HepG2 (cell line): Measurements from ENCODE around the gene MRPS5. TPM values are rescaled to one million over a fixed set of nuclear protein-coding genes. Genes with fewer than 3 reads are reported as not detected.

Experiments
- AGO1 ChIP-seq: fragments of 200-400 bp; formaldehyde crosslinking; IDR thresholded peaks from 2 replicates; pipeline ENCODE4 v1.6.1; 2017; ENCODE audit warnings: mild to moderate bottlenecking, low read depth, low read length, moderate library complexity; ENCODE audit not compliant: poor library complexity, severe bottlenecking
- ATF1 ChIP-seq: IDR thresholded peaks from 2 replicates; pipeline ENCODE4 v1.6.1; 2016; ENCODE audit warnings: mild to moderate bottlenecking, control low read depth
- GFI1 ChIP-seq: sonication (generic); formaldehyde crosslinking; IDR thresholded peaks from 2 replicates; pipeline ENCODE4 v1.5.0; 2020; ENCODE audit warnings: missing genetic modification reagents, mild to moderate bottlenecking, borderline replicate concordance
- PAF1 ChIP-seq: IDR thresholded peaks from 2 replicates; pipeline ENCODE4 v1.6.1; 2016; ENCODE audit warnings: missing genetic modification reagents, missing compliant biosample characterization
- POGZ ChIP-seq: sonication (generic); formaldehyde crosslinking; IDR thresholded peaks from 2 replicates; pipeline ENCODE4 v1.4.0; 2020; ENCODE audit warnings: mild to moderate bottlenecking, missing genetic modification reagents
- SMYD3 ChIP-seq: sonication (generic); formaldehyde crosslinking; IDR thresholded peaks from 2 replicates; pipeline ENCODE4 v1.8.1; 2023; ENCODE audit warnings: mild to moderate bottlenecking, missing genetic modification reagents
- TMF1 ChIP-seq: sonication (generic); formaldehyde crosslinking; IDR thresholded peaks from 2 replicates; pipeline ENCODE4 v1.8.1; 2022; ENCODE audit warnings: low read depth, missing genetic modification reagents
- ZIK1 ChIP-seq: sonication (generic); formaldehyde crosslinking; IDR thresholded peaks from 2 replicates; pipeline ENCODE4 v1.5.0; 2020; ENCODE audit warnings: mild to moderate bottlenecking, low read depth, missing genetic modification reagents, borderline replicate concordance
- ZNF12 ChIP-seq: sonication (generic); formaldehyde crosslinking; IDR thresholded peaks from 2 replicates; pipeline ENCODE4 v1.5.0; 2020; ENCODE audit warnings: missing genetic modification reagents
- ZNF441 ChIP-seq: sonication (generic); formaldehyde crosslinking; IDR thresholded peaks from 2 replicates; pipeline ENCODE4 v1.7.0; 2021; ENCODE audit warnings: missing genetic modification reagents, borderline replicate concordance
- ZNF672 ChIP-seq: sonication (generic); formaldehyde crosslinking; IDR thresholded peaks from 2 replicates; pipeline ENCODE4 v1.8.1; 2022; ENCODE audit warnings: missing genetic modification reagents
- ZNF816 ChIP-seq: sonication (generic); formaldehyde crosslinking; IDR thresholded peaks from 2 replicates; pipeline ENCODE4 v1.8.0; 2022; ENCODE audit warnings: missing genetic modification reagents, mild to moderate bottlenecking, borderline replicate concordance
- ZSCAN22 ChIP-seq: sonication (generic); formaldehyde crosslinking; IDR thresholded peaks from 2 replicates; pipeline ENCODE4 v1.4.0; 2020; ENCODE audit warnings: mild to moderate bottlenecking, missing genetic modification reagents
- polyA plus RNA-seq, 8 experiments: library from polyadenylated mRNA; depleted of rRNA in 3 of 8; stranded (reverse) in 7 of 8; unstranded in 1 of 8; fragments of >200 nt; fragmentation: Illumina TruSeq in 4 of 8; extraction: Trizol in 4 of 8; gene quantifications; 2 replicates each; pipeline versions ENCODE4 v1.2.1 to v1.2.3, GENCODE V29; 2011 to 2016; ENCODE audit warnings: low read depth in 4 of 8, missing spikeins in 1 of 8, mixed read lengths in 1 of 8; ENCODE audit not compliant: insufficient read depth in 1 of 8
- total RNA-seq, 5 experiments: library from RNA; depleted of rRNA; stranded (reverse); fragments of >200 nt; fragmentation: Illumina TruSeq; extraction: Trizol; gene quantifications; 2 replicates each; pipeline ENCODE4 v1.2.3, GENCODE V29; 2016; ENCODE audit warnings: low read depth in 1 of 5
- TF ChIP-seq, protein P1 (sequence below): IDR thresholded peaks from 2 replicates; pipeline ENCODE4 v1.6.1; 2016; ENCODE audit warnings: mild to moderate bottlenecking
- TF ChIP-seq, protein P2 (sequence below): sonication (generic); formaldehyde crosslinking; IDR thresholded peaks from 2 replicates; pipeline ENCODE4 v1.8.1; 2023; ENCODE audit warnings: mild to moderate bottlenecking, inconsistent platforms, moderate library complexity, missing genetic modification reagents, borderline replicate concordance
- TF ChIP-seq, protein P3 (sequence below): sonication (generic); formaldehyde crosslinking; IDR thresholded peaks from 2 replicates; pipeline ENCODE4 v1.5.1; 2020; ENCODE audit warnings: mild to moderate bottlenecking, missing genetic modification reagents, moderate library complexity
- TF ChIP-seq, protein P4 (sequence below): sonication (generic); formaldehyde crosslinking; IDR thresholded peaks from 2 replicates; pipeline ENCODE4 v1.4.0; 2020; ENCODE audit warnings: missing genetic modification reagents, borderline replicate concordance
- TF ChIP-seq, protein P5 (sequence below): sonication (generic); formaldehyde crosslinking; IDR thresholded peaks from 2 replicates; pipeline ENCODE4 v1.5.0; 2020; ENCODE audit warnings: mild to moderate bottlenecking, missing genetic modification reagents

The MRPS5 gene
- total and polyA plus RNA-seq, 2 of the 13 experiments (the other 11 are each of a cell fraction or from before 2014, with no cell fraction given), result 98.8 to 134 TPM

DNA sequence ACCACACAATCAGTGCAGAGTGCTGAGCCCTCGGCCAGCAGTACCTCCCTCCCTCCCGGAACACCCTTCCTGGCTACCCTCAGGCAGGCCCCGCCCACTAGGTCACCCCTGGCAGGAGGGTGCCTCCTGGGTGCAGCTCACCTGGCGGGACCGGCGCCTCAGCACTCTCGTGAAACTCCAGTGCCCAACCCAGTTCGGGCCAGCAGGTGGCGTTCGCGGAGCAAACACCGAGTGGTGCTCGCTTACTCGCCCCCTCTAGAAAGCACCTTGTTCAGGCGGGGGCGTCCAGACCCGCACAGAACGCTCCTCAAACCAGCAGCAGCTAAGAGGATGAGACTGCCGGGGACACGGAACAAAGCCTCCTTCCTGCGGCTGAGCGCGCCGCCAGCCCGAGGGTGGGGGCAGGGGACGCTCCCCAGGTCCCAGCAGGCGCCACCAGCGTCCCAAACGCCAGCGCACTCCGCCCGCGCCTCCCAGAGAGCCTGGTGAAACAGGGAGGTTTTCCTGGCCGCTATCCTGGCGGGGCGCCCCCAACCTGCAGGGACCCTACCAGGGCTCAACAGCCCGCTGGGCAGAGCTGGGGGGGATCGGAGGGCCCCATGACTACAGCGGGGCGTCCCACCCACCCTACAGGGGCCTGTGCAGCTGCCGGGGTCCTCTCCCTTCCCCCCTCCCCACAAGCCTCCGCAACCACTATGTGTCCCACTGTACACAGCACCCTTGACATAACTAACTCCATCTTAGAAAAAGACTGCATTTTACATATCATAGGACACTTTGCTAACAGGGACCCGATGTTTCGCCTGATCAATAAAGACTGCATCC lies 44.7 kb downstream of the MRPS5 start (continued):
- TF ChIP-seq, protein P1, sequence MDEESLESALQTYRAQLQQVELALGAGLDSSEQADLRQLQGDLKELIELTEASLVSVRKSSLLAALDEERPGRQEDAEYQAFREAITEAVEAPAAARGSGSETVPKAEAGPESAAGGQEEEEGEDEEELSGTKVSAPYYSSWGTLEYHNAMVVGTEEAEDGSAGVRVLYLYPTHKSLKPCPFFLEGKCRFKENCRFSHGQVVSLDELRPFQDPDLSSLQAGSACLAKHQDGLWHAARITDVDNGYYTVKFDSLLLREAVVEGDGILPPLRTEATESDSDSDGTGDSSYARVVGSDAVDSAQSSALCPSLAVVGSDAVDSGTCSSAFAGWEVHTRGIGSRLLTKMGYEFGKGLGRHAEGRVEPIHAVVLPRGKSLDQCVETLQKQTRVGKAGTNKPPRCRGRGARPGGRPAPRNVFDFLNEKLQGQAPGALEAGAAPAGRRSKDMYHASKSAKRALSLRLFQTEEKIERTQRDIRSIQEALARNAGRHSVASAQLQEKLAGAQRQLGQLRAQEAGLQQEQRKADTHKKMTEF (CRISPR knock-in tag), result peak; percentile 52; the same call in 1 of the 2 replicates
- TF ChIP-seq, protein P2, sequence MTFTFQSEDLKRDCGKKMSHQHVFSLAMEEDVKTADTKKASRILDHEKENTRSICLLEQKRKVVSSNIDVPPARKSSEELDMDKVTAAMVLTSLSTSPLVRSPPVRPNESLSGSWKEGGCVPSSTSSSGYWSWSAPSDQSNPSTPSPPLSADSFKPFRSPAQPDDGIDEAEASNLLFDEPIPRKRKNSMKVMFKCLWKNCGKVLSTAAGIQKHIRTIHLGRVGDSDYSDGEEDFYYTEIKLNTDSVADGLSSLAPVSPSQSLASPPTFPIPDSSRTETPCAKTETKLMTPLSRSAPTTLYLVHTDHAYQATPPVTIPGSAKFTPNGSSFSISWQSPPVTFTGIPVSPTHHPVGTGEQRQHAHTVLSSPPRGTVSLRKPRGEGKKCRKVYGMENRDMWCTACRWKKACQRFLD (CRISPR knock-in tag), result no peak; the same call in 1 of the 2 replicates
- TF ChIP-seq AGO1 (peak; percentile 73), ZNF816 (no peak), GFI1 (CRISPR knock-in tag) (0 out of 2 replicates have a peak, but pooled peaks have one; percentile 47), ZSCAN22 (no peak), PAF1 (CRISPR knock-in tag) (no peak), ZNF12 (CRISPR knock-in tag) (no peak), ATF1 (CRISPR knock-in tag) (no peak), POGZ (CRISPR knock-in tag) (peak; percentile 67; the same call in 1 of the 2 replicates), SMYD3 (CRISPR knock-in tag) (0 out of 2 replicates have a peak, but pooled peaks have one; percentile 27), TMF1 (peak; percentile 38; the same call in 1 of the 2 replicates), ZNF672 (no peak), ZNF441 (CRISPR knock-in tag) (peak; percentile 24; the same call in 1 of the 2 replicates), ZIK1 (CRISPR knock-in tag) (0 out of 2 replicates have a peak, but pooled peaks have one; percentile 51)
- TF ChIP-seq, protein P3, sequence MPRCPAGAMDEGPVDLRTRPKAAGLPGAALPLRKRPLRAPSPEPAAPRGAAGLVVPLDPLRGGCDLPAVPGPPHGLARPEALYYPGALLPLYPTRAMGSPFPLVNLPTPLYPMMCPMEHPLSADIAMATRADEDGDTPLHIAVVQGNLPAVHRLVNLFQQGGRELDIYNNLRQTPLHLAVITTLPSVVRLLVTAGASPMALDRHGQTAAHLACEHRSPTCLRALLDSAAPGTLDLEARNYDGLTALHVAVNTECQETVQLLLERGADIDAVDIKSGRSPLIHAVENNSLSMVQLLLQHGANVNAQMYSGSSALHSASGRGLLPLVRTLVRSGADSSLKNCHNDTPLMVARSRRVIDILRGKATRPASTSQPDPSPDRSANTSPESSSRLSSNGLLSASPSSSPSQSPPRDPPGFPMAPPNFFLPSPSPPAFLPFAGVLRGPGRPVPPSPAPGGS (CRISPR knock-in tag), result no peak
- TF ChIP-seq, protein P4, sequence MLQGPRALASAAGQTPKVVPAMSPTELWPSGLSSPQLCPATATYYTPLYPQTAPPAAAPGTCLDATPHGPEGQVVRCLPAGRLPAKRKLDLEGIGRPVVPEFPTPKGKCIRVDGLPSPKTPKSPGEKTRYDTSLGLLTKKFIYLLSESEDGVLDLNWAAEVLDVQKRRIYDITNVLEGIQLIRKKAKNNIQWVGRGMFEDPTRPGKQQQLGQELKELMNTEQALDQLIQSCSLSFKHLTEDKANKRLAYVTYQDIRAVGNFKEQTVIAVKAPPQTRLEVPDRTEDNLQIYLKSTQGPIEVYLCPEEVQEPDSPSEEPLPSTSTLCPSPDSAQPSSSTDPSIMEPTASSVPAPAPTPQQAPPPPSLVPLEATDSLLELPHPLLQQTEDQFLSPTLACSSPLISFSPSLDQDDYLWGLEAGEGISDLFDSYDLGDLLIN, result peak; percentile 37; the same call in 1 of the 2 replicates
- TF ChIP-seq, protein P5, sequence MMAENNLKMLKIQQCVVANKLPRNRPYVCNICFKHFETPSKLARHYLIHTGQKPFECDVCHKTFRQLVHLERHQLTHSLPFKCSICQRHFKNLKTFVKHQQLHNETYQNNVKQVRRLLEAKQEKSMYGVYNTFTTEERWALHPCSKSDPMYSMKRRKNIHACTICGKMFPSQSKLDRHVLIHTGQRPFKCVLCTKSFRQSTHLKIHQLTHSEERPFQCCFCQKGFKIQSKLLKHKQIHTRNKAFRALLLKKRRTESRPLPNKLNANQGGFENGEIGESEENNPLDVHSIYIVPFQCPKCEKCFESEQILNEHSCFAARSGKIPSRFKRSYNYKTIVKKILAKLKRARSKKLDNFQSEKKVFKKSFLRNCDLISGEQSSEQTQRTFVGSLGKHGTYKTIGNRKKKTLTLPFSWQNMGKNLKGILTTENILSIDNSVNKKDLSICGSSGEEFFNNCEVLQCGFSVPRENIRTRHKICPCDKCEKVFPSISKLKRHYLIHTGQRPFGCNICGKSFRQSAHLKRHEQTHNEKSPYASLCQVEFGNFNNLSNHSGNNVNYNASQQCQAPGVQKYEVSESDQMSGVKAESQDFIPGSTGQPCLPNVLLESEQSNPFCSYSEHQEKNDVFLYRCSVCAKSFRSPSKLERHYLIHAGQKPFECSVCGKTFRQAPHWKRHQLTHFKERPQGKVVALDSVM (CRISPR knock-in tag), result no peak
